Measurements from ENCODE around the gene ANTKMT.

ANTKMT gene

GRCh38 chr16:720990-721764 is at the start of gene ANTKMT:
Gene ANTKMT (plus strand): TSS chr16:721146. CDS start chr16:721275, 129 bp downstream.
- DNase-seq: peak; percentile 61

GRCh38 chr16:671353-672131 is 49.4 kb upstream of the ANTKMT start:
- no peak for DNase-seq

- no peak for DNase-seq
Measured at GRCh38 chr16:672371-672770, 48.6 kb upstream of the ANTKMT start.

- DNase-seq: no peak
Measured at GRCh38 chr16:672851-673250, 48.1 kb upstream of the ANTKMT start.

GRCh38 chr16:673399-673991 is 47.5 kb upstream of the ANTKMT start:
- no peak for DNase-seq

- DNase-seq: no peak
Measured at GRCh38 chr16:674214-674881, 46.6 kb upstream of the ANTKMT start.

GRCh38 chr16:674968-675883 is 45.7 kb upstream of the ANTKMT start, which contains the start of gene RHBDL1:
Gene RHBDL1 (plus strand): TSS chr16:675671. CDS start chr16:675791, 120 bp downstream.
- DNase-seq: no peak

- DNase-seq: no peak
Measured at GRCh38 chr16:675884-676564, 44.9 kb upstream of the ANTKMT start.

GRCh38 chr16:676565-676902 is 44.4 kb upstream of the ANTKMT start:
- no peak for DNase-seq

- DNase-seq: peak; percentile 77
Measured at GRCh38 chr16:676913-677312, 44.0 kb upstream of the ANTKMT start.

- peak; percentile 36 for DNase-seq
Measured at GRCh38 chr16:677316-678190, 43.4 kb upstream of the ANTKMT start.

GRCh38 chr16:678209-678857 is 42.6 kb upstream of the ANTKMT start:
- DNase-seq: no peak

GRCh38 chr16:678858-679813 is 41.8 kb upstream of the ANTKMT start:
- DNase-seq: no peak

GRCh38 chr16:679814-680624 is 40.9 kb upstream of the ANTKMT start, which contains the start of gene STUB1:
Gene STUB1 (plus strand): TSS chr16:680410. CDS start chr16:680526, 116 bp downstream.
- DNase-seq: no peak

- DNase-seq: no peak
Measured at GRCh38 chr16:680625-680945, 40.4 kb upstream of the ANTKMT start.

GRCh38 chr16:680967-681745 is 39.8 kb upstream of the ANTKMT start:
- no peak for DNase-seq

All from NCI-H510A treated with DMSO at 0.1 percent for 48 hours (cell line).